NT2/D1 (cell line): Measurements from ENCODE around the gene IQCK.

Experiments
- YY1 ChIP-seq: IDR thresholded peaks from 2 replicates; pipeline ENCODE4 v1.6.1; 2011; ENCODE audit not compliant: insufficient read length, insufficient read depth
- ZNF274 ChIP-seq: IDR thresholded peaks from 2 replicates; pipeline ENCODE4 v1.6.1; 2011; ENCODE audit warnings: mild to moderate bottlenecking, low read depth, low read length

GRCh38 chr16:19689342-19689741 lies 28.7 kb upstream of the IQCK start:
- TF ChIP-seq ZNF274 = no peak
- no peak for TF ChIP-seq YY1
